Left hindlimb (tissue), 1 donor: ENCODE measurements around the gene GPANK1.

Experiments used
- DNase-seq: peaks from one replicate; pipeline ENCODE4 v3.0.0-alpha.2; 2018

GPANK1 gene

GRCh38 chr6:31690231-31691077 is 25.7 kb upstream of the GPANK1 start:
- DNase-seq: no peak

DNA sequence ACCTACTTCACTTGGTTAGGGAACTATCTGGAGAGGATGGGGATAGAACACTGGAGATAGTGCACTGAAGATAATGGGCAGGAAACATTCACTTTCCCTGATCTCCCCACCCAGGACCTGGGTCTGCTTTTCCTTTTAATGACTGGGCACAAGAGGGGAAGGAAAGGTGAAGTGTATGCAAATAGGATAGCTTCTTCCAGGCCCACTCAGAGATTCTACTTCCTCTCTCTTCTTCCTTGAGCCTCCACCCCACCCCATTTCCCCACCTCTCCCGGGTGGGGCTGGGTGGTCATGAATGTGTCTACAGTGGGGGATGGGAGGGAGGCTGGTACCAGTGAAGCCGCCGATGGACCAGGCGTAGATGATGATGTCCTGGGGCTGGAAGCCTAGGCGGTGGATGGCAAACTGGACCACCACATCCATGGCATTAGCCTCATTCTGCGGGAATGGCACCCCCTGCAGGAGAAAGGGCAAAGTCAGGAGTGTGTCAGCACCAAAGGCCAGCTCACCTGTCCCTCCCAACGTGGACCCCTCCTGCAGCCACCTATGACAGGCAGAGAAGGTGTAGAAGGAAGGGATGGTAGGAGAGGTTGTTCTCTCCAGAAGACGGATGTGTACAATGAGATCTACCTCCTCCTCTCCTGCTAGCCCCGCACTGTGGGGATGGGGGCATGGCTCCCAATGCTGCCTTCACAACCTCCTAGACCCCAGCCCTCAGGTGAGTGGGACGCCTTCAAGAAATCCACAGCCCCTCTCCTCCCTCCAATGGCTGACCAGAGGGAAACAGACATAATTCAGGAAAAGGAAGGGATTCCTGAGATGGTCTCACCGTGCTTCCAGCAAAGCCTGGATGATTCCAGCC is 24.7 kb upstream of the GPANK1 start:
- no peak for DNase-seq

- DNase-seq: no peak
Measured at GRCh38 chr6:31687860-31688693, 23.3 kb upstream of the GPANK1 start.

DNA sequence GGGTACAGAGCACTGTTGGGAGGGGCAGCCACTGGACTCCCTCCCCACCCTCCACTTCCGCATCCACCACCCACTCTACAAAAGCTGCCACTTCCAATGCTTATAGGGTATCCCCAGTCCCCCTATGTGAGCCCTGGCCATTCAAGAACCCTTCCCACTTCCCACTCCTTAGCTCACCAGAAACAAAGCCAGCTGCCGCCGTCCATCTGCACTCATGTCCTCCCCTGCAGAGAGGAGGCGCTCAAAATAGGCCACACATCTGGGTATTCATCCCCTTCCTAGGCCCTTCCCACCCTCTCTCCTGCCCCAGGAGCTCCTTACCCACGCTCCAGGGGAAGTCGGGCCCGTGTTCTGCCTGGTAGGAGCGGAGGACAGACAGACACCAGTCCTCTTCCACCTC is 22.5 kb upstream of the GPANK1 start:
- no peak for DNase-seq

DNA sequence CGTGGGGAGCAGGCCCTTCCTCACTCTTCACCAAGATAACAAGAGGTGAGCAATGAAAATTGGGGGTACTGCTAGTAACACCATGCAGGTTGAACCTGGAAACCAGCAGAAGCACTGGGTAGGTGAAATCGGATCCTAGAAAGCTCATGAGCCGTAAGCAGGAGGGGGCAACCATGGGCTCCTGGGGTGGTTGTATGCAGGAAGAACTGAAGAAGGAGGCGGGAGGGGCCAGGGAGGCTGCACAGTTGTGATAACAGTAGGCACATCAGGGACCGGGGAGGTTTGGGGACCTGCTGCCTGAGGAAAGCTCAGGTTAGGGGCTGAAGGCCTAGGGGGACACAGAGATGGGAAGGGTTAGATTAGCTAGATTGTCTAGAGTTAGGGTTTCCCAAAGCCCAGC is 21.7 kb upstream of the GPANK1 start:
- no peak for DNase-seq

DNA sequence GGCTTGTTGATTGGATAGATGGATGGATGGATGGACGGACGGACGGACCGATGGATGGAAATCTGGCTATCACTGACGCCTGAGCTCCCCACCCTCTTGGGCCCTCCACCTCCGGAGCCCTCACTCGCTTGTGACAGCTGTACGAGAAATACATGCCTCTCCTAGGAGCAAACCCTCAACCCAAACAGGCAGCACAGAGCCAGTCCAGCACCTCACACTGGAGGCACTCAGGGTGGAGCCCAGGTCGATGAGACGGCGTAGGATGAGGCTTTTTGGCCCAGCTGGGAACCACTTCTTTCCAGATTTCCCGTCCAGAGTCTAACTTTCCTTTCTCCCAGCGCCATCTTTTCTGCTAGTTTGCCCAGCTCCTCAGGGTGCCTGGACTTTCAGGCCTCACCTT is 18.8 kb upstream of the GPANK1 start:
- no peak for DNase-seq

GRCh38 chr6:31681135-31681671 is 16.4 kb upstream of the GPANK1 start:
- DNase-seq: peak; percentile 47

GRCh38 chr6:31680226-31681134 is 15.7 kb upstream of the GPANK1 start, which contains the start of gene LY6G5C:
Gene LY6G5C (minus strand): TSS chr6:31681067. CDS start chr6:31680373, 694 bp downstream.
- peak; percentile 90 for DNase-seq

- no peak for DNase-seq
Measured at GRCh38 chr6:31677955-31678354, 13.2 kb upstream of the GPANK1 start.

- DNase-seq: no peak
Measured at GRCh38 chr6:31676904-31677303, 12.1 kb upstream of the GPANK1 start.

- no peak for DNase-seq
Measured at GRCh38 chr6:31676322-31676903, 11.6 kb upstream of the GPANK1 start.

- no peak for DNase-seq
Measured at GRCh38 chr6:31669676-31670075, 4.9 kb upstream of the GPANK1 start, which contains the start of gene LY6G5B. Gene LY6G5B (plus strand): TSS chr6:31669976. CDS start chr6:31670951, 975 bp downstream.

- no peak for DNase-seq
Measured at GRCh38 chr6:31666337-31666965, 1.7 kb upstream of the GPANK1 start.

DNA sequence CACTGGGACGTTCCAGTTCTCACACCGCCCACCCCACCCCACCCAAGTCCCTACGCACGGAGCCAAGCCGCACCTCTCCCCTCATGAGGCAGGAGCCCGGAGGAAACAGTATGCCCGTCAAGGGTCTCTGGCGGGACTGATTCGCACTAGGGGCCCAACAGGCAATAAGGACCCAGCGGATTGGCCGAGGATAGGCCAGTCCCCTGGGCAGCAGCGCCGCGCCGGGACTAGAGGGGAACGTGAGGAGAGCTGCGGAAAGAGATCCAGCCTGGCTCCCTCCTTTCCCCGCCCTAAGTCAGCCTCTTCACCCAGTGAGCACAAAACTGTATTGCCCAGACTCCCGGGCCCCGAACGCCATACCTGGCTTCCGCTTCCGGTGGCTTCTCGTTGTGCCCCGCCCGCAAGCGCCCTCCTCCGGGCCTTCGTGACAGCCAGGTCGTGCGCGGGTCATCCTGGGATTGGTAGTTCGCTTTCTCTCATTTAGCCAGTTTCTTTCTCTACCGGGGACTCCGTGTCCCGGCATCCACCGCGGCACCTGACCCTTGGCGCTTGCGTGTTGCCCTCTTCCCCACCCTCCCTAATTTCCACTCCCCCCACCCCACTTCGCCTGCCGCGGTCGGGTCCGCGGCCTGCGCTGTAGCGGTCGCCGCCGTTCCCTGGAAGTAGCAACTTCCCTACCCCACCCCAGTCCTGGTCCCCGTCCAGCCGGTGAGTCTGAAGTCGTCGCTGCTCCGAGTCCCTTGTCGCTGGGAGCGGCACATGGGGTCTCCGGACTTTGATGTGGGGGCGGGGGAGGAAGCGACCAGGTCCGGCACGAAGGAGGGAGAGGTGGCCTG is 922 bp upstream of the GPANK1 start, which contains the start of gene CSNK2B:
CSNK2B (plus strand) TSS at position 580 of the 836 bp plus-strand sequence. CDS start 752 bp downstream, outside the sequence.
- peak; percentile 99 for DNase-seq

DNA sequence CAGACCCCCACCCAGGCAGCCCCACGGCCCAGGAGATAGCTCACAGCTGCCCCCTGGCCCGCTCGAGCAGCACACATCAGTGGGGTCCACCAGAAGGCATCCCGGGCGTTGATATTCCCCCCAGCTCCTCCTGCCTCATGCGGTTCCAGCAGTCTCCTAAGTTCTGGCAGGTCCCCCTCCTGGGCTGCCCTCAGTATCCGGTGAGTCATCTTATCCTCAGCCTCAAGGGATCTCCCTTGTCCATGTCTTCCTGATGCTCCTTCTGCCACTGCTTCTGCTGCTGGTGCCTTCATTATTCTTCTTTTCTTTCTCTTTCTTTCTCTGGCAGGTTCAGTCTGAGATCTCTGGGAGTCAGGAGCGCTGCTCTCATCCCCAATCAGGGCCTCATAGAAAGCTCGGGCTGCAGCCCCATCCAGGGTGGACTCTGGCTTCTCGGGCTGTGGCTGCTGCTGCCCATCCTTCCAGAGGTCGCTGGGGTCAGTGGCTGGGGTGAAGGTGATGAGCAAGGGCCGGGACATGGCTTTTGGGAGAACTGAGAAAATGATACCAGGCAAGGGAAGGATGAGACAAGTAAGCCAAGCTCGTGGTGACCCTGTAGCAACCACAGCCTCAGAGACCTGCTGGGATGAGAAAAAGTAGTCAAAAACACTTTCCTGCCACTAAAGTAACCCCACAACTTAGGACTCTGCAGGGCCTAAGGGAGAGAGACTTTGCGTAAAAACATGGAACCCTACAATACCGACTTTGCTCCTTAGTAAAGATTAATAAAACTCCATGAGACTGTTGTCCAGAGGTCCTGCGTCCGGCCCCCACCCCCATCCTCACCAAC is 622 bp downstream of the GPANK1 start:
- no peak for DNase-seq

DNA sequence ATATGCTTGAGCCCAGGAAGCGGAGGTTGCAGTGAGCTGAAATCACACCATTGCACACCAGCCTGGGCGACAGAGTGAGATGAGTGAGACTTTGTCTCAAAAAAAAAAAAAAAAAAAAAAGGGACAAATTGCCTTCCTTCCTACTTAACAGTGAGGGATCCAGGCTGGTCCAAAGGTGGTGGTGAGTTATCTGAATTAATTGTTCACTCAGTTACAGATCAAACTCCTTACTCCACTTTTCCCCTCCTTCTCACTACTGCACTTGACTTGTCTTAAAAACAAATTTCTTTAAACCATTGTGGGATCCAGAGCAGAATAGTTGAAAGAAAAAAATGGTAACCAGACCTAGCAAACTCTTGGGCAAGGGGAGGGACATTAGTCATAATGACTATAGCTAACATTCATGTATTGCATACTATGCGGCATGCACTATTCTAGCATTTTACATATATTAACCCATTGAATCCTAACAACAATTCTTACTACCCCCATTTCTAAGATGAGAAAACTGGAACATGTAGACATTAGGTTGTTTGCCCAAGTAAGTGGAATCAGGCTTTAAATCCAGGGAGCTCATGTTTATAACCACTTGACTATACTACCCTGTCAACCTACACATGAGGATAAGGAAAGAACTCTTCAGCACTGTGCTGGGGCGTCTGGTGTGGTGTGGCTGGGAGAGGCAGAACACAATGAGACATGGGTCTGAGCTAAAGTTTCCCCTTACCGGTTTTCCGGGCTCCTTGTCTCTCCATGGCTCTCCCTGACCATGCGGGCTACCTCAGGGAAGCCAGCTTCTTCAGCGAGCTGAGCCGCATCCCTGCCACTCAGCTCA is 1.5 kb downstream of the GPANK1 start:
- no peak for DNase-seq

- no peak for DNase-seq
Measured at GRCh38 chr6:31662124-31662723, 2.6 kb downstream of the GPANK1 start.
